KG1 (cell line): ENCODE results near the gene OTOG.

Source experiments
- DNase-seq: peaks from one replicate; lab custom pipeline; 2025; lab: John Stamatoyannopoulos, UW

Gene OTOG

GRCh38 chr11:17695454-17696441, 148.7 kb downstream of the OTOG start:
- DNase-seq: no peak

GRCh38 chr11:17696741-17697140, 149.7 kb downstream of the OTOG start:
- DNase-seq: no peak
